Bronchial epithelial cell (primary cell): ENCODE data around the gene PMS1. TPM values are rescaled to one million over a fixed set of nuclear protein-coding genes. Genes with fewer than 3 reads are reported as not detected.
A peak's percentile ranks its signal among the peaks of the same experiment; 100 is the strongest.

Source experiments
- DNase-seq: peaks from one replicate; pipeline ENCODE4 v3.0.0-alpha.2; 2010; ENCODE audit warnings: low read depth
- FAIRE-seq: peaks from 2 replicates; lab custom pipeline; 2011; peaks lifted over from hg19 to GRCh38; lab: Jason Lieb, UNC
- H3K27me3 ChIP-seq: 2 replicates; pipeline ENCODE4 v1.5.1; 2011; ENCODE audit warnings: low read length; ENCODE audit not compliant: control insufficient read depth, insufficient read depth
- H3K36me3 ChIP-seq: 2 replicates; pipeline ENCODE4 v1.5.1; 2011; ENCODE audit warnings: low read length; ENCODE audit not compliant: control insufficient read depth, insufficient read depth
- H3K4me3 ChIP-seq: 2 replicates; pipeline ENCODE4 v1.5.1; 2011; ENCODE audit warnings: mild to moderate bottlenecking, low read depth, low read length, control low read depth
- total RNA-seq: library from RNA; depleted of rRNA; stranded (reverse); fragments of >200 nt; gene quantifications from 2 replicates; pipeline ENCODE4 v1.2.1, GENCODE V29; 2014
- TF ChIP-seq, protein P1 (sequence below): IDR thresholded peaks from 2 replicates; pipeline ENCODE4 v1.5.1; 2011; ENCODE audit warnings: mild to moderate bottlenecking, moderate library complexity, low read length, control low read depth, inconsistent platforms; ENCODE audit not compliant: insufficient read depth, severe bottlenecking

Gene PMS1
- total RNA-seq, 1 donor from 2014 or later: 22.6 TPM

DNA sequence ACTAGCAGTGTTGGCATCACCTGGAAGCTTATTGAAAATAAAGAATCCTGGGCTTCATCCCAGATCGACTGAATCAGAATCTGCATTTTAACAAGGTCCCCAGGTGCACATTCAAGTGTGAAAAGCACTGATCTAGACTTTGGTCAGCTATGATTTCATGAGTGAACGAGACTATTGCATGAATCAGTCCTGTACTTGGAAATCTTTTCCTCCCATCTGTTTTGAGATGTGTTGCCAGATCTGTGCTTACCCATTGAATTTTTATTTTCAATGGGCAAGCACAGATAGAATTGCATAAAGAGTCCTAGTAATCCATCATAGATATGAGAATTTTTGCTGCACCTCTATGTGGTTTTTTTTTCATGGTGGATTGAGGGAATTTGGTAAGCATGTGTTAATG lies 64.0 kb downstream of the PMS1 start:
- no peaks in the 10 kb centered on the region for H3K36me3 ChIP-seq
- H3K4me3 ChIP-seq: no peak overlapping the region
- TF ChIP-seq, protein P1, sequence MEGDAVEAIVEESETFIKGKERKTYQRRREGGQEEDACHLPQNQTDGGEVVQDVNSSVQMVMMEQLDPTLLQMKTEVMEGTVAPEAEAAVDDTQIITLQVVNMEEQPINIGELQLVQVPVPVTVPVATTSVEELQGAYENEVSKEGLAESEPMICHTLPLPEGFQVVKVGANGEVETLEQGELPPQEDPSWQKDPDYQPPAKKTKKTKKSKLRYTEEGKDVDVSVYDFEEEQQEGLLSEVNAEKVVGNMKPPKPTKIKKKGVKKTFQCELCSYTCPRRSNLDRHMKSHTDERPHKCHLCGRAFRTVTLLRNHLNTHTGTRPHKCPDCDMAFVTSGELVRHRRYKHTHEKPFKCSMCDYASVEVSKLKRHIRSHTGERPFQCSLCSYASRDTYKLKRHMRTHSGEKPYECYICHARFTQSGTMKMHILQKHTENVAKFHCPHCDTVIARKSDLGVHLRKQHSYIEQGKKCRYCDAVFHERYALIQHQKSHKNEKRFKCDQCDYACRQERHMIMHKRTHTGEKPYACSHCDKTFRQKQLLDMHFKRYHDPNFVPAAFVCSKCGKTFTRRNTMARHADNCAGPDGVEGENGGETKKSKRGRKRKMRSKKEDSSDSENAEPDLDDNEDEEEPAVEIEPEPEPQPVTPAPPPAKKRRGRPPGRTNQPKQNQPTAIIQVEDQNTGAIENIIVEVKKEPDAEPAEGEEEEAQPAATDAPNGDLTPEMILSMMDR: no peak
- H3K27me3 ChIP-seq: no peaks in the 10 kb centered on the region
- FAIRE-seq (no peak), DNase-seq (no peak)

DNA sequence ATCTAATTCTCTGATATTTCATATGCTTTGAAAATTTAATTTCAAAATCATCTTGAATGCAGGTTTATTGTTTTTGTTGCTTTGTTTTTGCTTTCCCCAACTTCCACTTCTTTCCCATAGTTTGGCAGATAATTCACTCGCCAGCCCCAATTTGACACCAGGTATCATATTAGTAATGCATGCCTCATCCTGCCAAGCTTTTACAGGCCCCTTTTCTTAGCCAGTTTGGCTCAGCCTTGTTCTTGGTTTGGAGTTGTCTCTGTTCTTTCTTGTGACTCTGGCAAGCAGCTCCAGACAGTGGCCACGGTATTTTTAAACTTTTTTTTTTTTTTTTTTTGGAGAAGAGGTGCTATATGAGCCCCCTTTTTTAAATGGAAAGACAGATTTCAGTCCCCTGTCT lies 65.3 kb downstream of the PMS1 start:
- TF ChIP-seq, protein P1: no peak
- peak; percentile 26 for DNase-seq
- FAIRE-seq: no peak
- no peaks in the 10 kb centered on the region for H3K27me3 ChIP-seq
- no peak overlapping the region for H3K4me3 ChIP-seq
- no peaks in the 10 kb centered on the region for H3K36me3 ChIP-seq

DNA sequence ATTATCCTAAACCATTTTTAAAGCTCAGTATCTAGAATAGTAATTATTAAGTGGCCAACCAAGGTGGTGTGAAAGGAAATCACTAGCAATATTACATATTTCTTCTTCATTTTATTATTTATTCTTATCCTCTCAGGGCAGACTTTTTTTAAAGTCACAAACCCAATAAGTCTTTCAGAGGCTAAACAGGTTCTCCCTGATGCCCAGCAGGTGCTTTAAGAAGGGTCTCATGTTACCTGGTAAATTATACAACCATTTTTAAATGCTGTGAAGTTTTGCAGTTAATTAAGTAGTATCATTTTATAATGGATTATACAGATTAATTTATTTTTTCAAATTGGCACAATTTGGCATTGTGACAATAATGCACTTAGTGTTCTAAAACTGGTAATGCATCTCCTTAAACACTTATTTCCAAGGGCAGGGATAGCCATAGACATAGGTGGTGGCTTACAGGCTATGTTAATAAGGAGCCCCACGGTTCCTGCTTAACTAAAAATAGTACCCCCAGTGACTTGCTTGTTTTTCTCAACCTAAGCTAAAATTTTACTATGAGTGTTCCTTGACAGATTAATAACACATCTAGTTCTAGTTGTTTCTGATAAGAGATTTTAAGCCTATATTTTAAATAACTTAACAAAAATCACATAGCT lies 67.0 kb downstream of the PMS1 start:
- TF ChIP-seq, protein P1: no peak
- Histone ChIP-seq H3K27me3 (no peaks in the 10 kb centered on the region), H3K36me3 (no peaks in the 10 kb centered on the region), H3K4me3 (no peak overlapping the region)
- no peak for DNase-seq
- FAIRE-seq: no peak

DNA sequence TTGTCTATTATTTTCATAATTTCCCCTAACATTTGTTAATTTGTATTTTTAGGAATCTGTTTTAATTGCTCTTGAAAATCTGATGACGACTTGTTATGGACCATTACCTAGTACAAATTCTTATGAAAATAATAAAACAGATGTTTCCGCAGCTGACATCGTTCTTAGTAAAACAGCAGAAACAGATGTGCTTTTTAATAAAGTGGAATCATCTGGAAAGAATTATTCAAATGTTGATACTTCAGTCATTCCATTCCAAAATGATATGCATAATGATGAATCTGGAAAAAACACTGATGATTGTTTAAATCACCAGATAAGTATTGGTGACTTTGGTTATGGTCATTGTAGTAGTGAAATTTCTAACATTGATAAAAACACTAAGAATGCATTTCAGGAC lies 69.9 kb downstream of the PMS1 start:
- Histone ChIP-seq H3K27me3 (no peaks in the 10 kb centered on the region), H3K4me3 (no peak overlapping the region), H3K36me3 (peaks cover 2% of the 10 kb centered on the region)
- TF ChIP-seq, protein P1: no peak
- FAIRE-seq (no peak), DNase-seq (no peak)

DNA sequence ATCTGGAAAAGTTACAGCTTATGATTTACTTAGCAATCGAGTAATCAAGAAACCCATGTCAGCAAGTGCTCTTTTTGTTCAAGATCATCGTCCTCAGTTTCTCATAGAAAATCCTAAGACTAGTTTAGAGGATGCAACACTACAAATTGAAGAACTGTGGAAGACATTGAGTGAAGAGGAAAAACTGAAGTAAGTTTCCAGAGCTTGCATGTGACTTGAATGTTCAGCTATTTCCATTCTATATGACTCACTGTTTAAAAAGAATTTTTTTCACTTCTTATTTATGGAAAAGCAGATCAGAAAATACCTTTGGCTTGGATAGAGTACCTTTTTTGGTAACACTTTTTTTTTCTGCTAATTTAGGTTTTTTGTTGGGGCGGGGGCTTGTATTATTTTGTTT lies 70.7 kb downstream of the PMS1 start:
- TF ChIP-seq, protein P1: no peak
- Histone ChIP-seq H3K27me3 (no peaks in the 10 kb centered on the region), H3K4me3 (no peak overlapping the region), H3K36me3 (peaks cover 2% of the 10 kb centered on the region)
- DNase-seq (no peak), FAIRE-seq (no peak)

DNA sequence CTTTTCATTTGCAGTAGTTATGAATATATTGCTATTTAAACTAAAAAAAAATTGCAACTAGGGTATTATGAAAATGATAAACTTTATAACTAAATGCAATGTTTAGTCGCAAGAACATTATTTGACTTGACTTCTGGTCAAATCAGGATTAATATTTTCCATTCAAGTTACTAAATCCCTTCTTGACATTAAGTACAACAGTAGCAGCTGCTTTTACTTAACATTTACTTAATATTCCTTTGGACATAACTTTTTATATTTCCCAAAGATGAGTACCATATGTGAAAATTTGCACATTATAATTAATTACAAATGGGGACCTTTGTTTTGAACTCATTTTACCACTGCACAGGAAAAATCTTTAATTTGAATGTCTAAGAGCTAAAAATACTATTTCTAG lies 74.0 kb downstream of the PMS1 start:
- peaks cover 2% of the 10 kb centered on the region for H3K36me3 ChIP-seq
- H3K27me3 ChIP-seq: no peaks in the 10 kb centered on the region
- DNase-seq (no peak), FAIRE-seq (no peak)
- TF ChIP-seq, protein P1: no peak
- no peak overlapping the region for H3K4me3 ChIP-seq
